Parietal lobe (tissue), 2 donors: Measurements from ENCODE around the gene S100A7A. TPM values are rescaled to one million over a fixed set of nuclear protein-coding genes. Genes with fewer than 3 reads are reported as not detected.

Source experiments
- small RNA-seq: library from RNA; depleted of rRNA; stranded (forward); fragments of <200 nt; gene quantifications from one replicate; pipeline ENCODE3, GENCODE V24; 2014; ENCODE audit warnings: low replicate concordance
- total RNA-seq: library from RNA; depleted of rRNA; stranded (reverse); fragments of >200 nt; gene quantifications from one replicate; pipeline ENCODE4 v1.2.3, GENCODE V29; 2014

Gene S100A7A
- not detected for total RNA-seq

GRCh38 chr1:153415850-153416570, at the start of gene S100A7A:
TSS of gene S100A7A (plus strand) at chr1:153416520. CDS start at chr1:153418083, 1,563 bp downstream.

GRCh38 chr1:153375511-153375910, 40.8 kb upstream of the S100A7A start, which contains the start of gene S100A12:
TSS of gene S100A12 (minus strand) at chr1:153375621. CDS start at chr1:153374592, 1,029 bp downstream.

GRCh38 chr1:153390938-153391710, 25.2 kb upstream of the S100A7A start, which contains the start of gene S100A8:
TSS of gene S100A8 (minus strand) at chr1:153391073. CDS start at chr1:153390535, 538 bp downstream.

GRCh38 chr1:153460551-153460950, 44.2 kb downstream of the S100A7A start, which contains the start of gene S100A7:
TSS of gene S100A7 (minus strand) at chr1:153460651. CDS start at chr1:153459013, 1,638 bp downstream.

Small RNA genes within 50 kb of the gene (small RNA-seq; reads per million reads assigned to genes)
- not detected for gene S100A15A

Other genes with a start within 250 kb of the S100A7A start
- gene LELP1, start 213.1 kb upstream of the S100A7A start, total RNA-seq: not detected
- gene PRR9, start 198.9 kb upstream of the S100A7A start, total RNA-seq: not detected
- gene LORICRIN, start 156.8 kb upstream of the S100A7A start, total RNA-seq: not detected
- not detected for gene PGLYRP3, start 103.6 kb upstream of the S100A7A start, total RNA-seq
- gene PGLYRP4, start 67.7 kb upstream of the S100A7A start, total RNA-seq: not detected
- gene S100A9, start 58.7 kb upstream of the S100A7A start, total RNA-seq: 9.1 TPM
- gene S100A12, start 40.9 kb upstream of the S100A7A start, total RNA-seq: 1.6 TPM
- gene S100A8, start 25.4 kb upstream of the S100A7A start, total RNA-seq: 1.6 TPM
- not detected for gene S100A7, start 44.1 kb downstream of the S100A7A start, total RNA-seq
- 7.2 TPM for gene S100A6, start 119.5 kb downstream of the S100A7A start, total RNA-seq
- not detected for gene S100A5, start 124.4 kb downstream of the S100A7A start, total RNA-seq
- 1.3 TPM for gene S100A4, start 129.3 kb downstream of the S100A7A start, total RNA-seq
- not detected for gene S100A3, start 132.7 kb downstream of the S100A7A start, total RNA-seq
- gene S100A2, start 149.3 kb downstream of the S100A7A start, total RNA-seq: not detected
- gene S100A16, start 196.6 kb downstream of the S100A7A start, total RNA-seq: 9.7 TPM
- not detected for gene S100A14, start 199.8 kb downstream of the S100A7A start, total RNA-seq
- gene S100A13, start 211.0 kb downstream of the S100A7A start, total RNA-seq: 3.4 TPM
- 0.94 TPM for gene S100A1, start 211.9 kb downstream of the S100A7A start, total RNA-seq
- gene CHTOP, start 217.5 kb downstream of the S100A7A start, total RNA-seq: 129 TPM
- 30.7 TPM for gene SNAPIN, start 242.2 kb downstream of the S100A7A start, total RNA-seq